Tibial artery (tissue), 4 donors: ENCODE results near the gene PZP.
"Not testable (repeated sequence)": the region's sequence is repeated elsewhere in the genome, so short reads cannot be mapped to it uniquely, and the experiment has no call there.

ENCODE experiments used
- DNase-seq, 2 donors: peaks; one replicate each; pipeline ENCODE4 v3.0.0-alpha.2; 2019
- H3K27ac ChIP-seq, 2 donors: fragments of 200-600 bp; sonication (generic) in 1 of 2; 1 replicate in 1 of 2; 2 replicates in 1 of 2; pipeline ENCODE4 v1.5.1; 2018 to 2019; ENCODE audit warnings: mild to moderate bottlenecking in 1 of 2
- H3K27me3 ChIP-seq, 2 donors: fragments of 200-600 bp; sonication (generic) in 1 of 2; one replicate each; pipeline versions ENCODE4 v1.5.1 to v1.6.0; 2016 to 2019
- H3K36me3 ChIP-seq, 3 donors: fragments of 200-600 bp; sonication (generic) in 2 of 3; one replicate each; pipeline ENCODE4 v1.5.1; 2016 to 2019; ENCODE audit warnings: mild to moderate bottlenecking in 2 of 3
- H3K4me1 ChIP-seq, 4 donors: fragments of 200-600 bp; sonication (generic) in 2 of 4; 1 replicate in 3 of 4; 2 replicates in 1 of 4; pipeline ENCODE4 v1.5.1; 2016 to 2019
- H3K4me3 ChIP-seq, 2 donors: fragments of 200-600 bp; sonication (generic) in 1 of 2; 1 replicate in 1 of 2; 2 replicates in 1 of 2; pipeline ENCODE4 v1.5.1; 2018 to 2019; ENCODE audit warnings: mild to moderate bottlenecking in 2 of 2
- H3K9me3 ChIP-seq, 3 donors: fragments of 200-600 bp; sonication (generic) in 1 of 3; one replicate each; pipeline ENCODE4 v1.5.1; 2016 to 2019
- intact Hi-C: fragments of 100-400 bp; cut with DNase I; formaldehyde crosslinking; loops from one replicate; pipeline ENCODE4 v1.15.0; 2023; ENCODE audit warnings: low total_unique reads
- TF ChIP-seq, protein P1 (sequence below), 2 experiments: fragments of 200-600 bp in 1 of 2; fragments of 450-650 bp in 1 of 2; IDR thresholded peaks; one replicate each; pipeline ENCODE4 v1.5.1; 2017 to 2019; ENCODE audit warnings: antibody characterized with exemption in 2 of 2, mild to moderate bottlenecking in 1 of 2, moderate library complexity in 1 of 2

PZP gene

DNA sequence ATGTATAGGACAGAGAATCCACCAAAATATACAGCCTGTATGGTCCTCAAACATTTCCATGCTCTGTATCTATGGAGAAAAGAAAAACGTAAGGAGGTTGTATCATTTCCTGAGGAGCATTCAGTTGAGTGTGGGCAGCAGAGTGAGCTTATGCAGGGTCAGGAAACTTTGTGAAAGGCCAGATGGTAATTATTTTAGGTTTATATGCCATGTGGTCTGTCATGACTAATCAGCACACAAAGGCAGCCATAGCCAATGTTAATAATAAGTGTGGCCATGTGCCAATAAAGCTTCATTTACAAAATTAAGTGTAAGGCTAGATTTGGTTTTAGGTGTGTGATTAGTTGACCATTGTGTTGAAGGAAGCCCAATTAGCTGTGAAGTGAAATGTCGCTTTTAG lies 59.3 kb downstream of the PZP start:
- TF ChIP-seq, protein P1, sequence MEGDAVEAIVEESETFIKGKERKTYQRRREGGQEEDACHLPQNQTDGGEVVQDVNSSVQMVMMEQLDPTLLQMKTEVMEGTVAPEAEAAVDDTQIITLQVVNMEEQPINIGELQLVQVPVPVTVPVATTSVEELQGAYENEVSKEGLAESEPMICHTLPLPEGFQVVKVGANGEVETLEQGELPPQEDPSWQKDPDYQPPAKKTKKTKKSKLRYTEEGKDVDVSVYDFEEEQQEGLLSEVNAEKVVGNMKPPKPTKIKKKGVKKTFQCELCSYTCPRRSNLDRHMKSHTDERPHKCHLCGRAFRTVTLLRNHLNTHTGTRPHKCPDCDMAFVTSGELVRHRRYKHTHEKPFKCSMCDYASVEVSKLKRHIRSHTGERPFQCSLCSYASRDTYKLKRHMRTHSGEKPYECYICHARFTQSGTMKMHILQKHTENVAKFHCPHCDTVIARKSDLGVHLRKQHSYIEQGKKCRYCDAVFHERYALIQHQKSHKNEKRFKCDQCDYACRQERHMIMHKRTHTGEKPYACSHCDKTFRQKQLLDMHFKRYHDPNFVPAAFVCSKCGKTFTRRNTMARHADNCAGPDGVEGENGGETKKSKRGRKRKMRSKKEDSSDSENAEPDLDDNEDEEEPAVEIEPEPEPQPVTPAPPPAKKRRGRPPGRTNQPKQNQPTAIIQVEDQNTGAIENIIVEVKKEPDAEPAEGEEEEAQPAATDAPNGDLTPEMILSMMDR (IDR thresholded peaks at IDR 0.05): no peak
- no peak overlapping the region for H3K4me3 ChIP-seq
- intact Hi-C loops: no loop called here
- peaks cover 0 to 9% (median 4%) of the 10 kb centered on the region in 3 donors for H3K9me3 ChIP-seq
- H3K36me3 ChIP-seq: no peaks in the 10 kb centered on the region
- no peaks in the 10 kb centered on the region for H3K4me1 ChIP-seq
- no peak for DNase-seq
- no peak overlapping the region for H3K27ac ChIP-seq
- no peaks in the 10 kb centered on the region for H3K27me3 ChIP-seq

DNA sequence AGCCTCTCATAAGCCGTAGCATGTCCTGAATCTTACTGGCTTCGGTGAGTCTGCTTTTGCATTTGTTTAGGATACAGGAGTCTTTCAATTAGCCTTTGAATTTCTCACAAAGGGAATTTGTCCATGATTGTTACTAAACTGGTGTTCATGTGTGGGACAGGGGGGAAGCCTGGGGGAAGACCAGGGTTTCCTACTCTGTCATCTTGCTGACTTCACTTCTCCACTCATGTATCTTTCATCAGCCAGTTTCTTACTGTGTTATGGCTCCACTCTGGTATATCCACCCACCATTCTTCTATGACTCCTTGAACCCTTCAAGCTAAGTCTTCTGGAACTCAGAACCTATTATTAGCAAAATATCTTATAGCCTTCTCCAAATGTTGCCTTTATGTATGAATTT lies 60.7 kb downstream of the PZP start:
- H3K4me3 ChIP-seq: no peak overlapping the region
- no peaks in the 10 kb centered on the region for H3K27me3 ChIP-seq
- intact Hi-C loops: no loop called here
- DNase-seq: no peak
- no peaks in the 10 kb centered on the region for H3K4me1 ChIP-seq
- H3K9me3 ChIP-seq: peaks cover 0 to 9% (median 4%) of the 10 kb centered on the region in 3 donors
- H3K27ac ChIP-seq: no peak overlapping the region
- no peaks in the 10 kb centered on the region for H3K36me3 ChIP-seq
- TF ChIP-seq, protein P1 (IDR thresholded peaks at IDR 0.05): no peak

DNA sequence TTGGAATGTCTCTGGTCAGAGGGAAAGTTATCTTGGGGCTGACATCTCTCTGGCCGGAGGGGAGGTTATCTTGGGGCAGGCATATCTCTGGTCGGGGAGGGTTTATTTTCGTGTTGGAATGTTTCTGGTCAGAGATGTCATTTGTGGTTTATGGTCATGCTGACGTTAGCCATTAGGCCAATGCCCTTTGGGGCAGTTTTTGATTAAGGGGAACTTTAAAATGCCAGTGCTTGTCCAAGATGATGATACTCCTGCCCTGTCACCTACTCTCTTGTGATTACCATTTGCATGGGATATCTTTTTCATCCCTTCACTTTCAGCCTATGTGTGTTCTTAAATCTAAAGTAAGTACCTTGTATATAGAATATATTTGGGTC lies 63.5 kb downstream of the PZP start:
- H3K27me3 ChIP-seq: no peaks in the 10 kb centered on the region
- H3K9me3 ChIP-seq: peaks cover 0 to 9% (median 4%) of the 10 kb centered on the region in 3 donors
- no peak overlapping the region for H3K27ac ChIP-seq
- no peak overlapping the region for H3K4me3 ChIP-seq
- H3K4me1 ChIP-seq: no peaks in the 10 kb centered on the region
- intact Hi-C loops: no loop called here
- no peak for DNase-seq
- TF ChIP-seq, protein P1 (IDR thresholded peaks at IDR 0.05): no peak
- no peaks in the 10 kb centered on the region for H3K36me3 ChIP-seq

DNA sequence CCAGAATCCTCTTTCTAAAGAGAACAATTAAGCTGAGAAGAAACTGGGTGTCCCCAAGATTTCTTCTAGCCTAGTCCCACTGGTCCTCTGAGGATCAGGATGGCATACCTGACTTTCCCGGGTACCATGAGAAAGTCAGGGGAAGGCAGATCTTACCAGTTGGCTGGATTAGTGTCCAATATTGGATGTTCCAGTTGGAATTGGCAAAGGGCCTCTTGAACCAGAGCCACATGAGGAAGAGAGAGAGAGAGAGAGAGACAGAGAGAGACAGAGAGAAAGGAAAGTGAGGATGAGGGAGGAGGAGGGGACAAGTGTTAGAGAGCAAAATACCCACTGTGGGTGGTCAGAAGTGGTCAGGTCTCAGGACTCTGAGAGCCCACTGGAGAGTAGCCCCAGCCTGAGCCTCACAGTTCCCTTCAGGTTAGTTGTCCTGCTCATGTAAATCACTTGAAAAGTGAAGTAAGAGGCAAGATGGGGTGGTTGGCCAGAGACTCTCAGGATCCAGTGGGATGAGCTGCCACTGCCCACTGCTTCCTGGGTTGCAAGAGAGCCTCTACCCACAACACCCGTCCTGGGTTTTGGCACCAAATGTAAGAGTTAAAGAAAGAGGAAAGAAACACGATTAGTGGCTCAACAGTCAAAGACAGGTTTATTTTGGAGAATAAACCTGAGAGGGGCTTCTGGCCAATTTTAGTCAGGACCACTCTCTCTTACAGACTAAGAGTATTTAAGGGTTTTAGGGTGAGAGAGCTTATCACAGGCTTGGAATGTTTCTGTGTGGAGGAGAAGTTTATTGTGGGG lies 64.1 kb downstream of the PZP start:
- TF ChIP-seq, protein P1 (IDR thresholded peaks at IDR 0.05): no peak
- Histone ChIP-seq H3K9me3 (peaks cover 0 to 9% (median 4%) of the 10 kb centered on the region in 3 donors), H3K4me3 (no peak overlapping the region), H3K4me1 (no peaks in the 10 kb centered on the region), H3K36me3 (no peaks in the 10 kb centered on the region), H3K27me3 (no peaks in the 10 kb centered on the region), H3K27ac (no peak overlapping the region)
- intact Hi-C loops: no loop called here
- DNase-seq: no peak

DNA sequence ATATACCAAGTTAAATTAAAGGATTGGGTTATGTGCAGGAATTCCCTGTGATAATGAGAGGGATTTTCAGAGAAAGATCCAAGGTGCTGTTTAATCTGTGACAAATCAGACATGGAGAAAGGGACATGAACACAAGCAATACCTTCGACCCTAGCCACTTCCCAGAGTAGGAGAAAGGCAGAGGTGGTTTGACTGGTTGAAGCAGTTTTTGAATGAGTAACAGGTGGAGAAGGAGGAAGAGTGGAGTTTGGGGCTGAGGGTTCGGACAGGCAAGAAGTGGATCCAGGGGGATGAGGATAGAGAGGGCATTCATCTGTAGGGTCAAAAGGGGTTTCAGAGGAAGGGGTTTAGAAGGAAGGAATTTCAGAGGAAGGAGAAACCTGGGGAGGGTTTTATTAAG lies 65.1 kb downstream of the PZP start:
- Histone ChIP-seq H3K27me3 (no peaks in the 10 kb centered on the region), H3K27ac (no peak overlapping the region), H3K4me1 (no peaks in the 10 kb centered on the region), H3K36me3 (no peaks in the 10 kb centered on the region), H3K4me3 (no peak overlapping the region), H3K9me3 (peaks cover 0 to 9% (median 4%) of the 10 kb centered on the region in 3 donors)
- intact Hi-C loops: no loop called here
- DNase-seq: no peak
- TF ChIP-seq, protein P1 (IDR thresholded peaks at IDR 0.05): no peak

DNA sequence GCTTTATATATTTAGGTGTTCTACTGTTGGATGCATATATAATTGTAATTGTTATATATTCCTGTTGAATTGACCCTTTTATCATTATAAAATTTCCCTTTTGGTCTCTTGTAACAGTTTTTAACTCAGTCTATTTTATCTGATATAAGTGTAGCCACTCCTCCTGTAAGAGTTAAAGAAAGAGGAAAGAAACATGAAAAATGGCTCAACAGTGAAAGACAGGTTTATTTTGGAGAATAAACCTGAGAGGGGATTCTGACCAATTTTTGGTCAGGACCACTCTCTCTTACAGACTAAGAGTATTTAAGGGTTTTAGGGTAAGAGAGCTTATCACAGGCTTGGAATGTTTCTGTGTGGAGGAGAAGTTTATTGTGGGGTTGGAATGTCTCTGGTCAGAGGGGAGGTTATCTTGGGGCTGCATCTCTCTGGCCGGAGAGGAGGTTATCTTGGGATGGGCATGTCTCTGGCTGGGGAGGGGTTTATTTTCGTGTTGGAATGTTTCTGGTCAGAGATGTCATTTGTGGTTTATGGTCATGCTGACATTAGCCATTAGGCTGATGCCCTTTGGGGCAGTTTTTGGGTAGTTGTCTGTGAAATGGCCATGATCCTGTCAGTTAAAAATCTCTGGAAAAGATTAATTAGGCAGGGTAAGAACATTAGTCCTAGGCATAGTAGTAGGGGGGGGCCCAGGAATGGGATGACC lies 68.5 kb downstream of the PZP start:
- H3K4me3 ChIP-seq, H3K27me3 ChIP-seq, H3K9me3 ChIP-seq, DNase-seq, H3K4me1 ChIP-seq, H3K36me3 ChIP-seq, H3K27ac ChIP-seq, intact Hi-C loops: not testable (repeated sequence)
